ENCODE measurements around the gene CTNNA2. TPM values are rescaled to one million over a fixed set of nuclear protein-coding genes. Genes with fewer than 3 reads are reported as not detected.

Gene CTNNA2
- total RNA-seq, 1 experiment from 2014 or later, result 5.5 TPM

DNA sequence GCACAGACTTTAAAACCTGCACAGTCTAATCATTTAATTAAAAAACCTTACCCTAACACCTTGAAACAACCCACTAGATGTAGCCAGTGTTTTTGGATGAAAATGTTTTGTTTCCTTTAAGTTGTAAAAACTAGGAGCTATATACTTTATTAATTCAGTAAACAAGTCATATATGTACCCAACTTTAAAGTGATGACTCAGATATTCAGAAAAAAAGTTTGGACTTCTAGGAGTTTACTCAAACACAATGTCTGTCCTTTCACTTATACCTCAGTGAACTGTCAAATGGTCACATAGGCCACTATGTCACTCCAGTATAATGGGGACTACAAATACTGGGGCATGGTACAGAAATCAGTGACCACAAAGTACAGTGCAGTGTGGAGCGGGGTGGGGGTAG lies 431.4 kb downstream of the CTNNA2 start:
- TF ChIP-seq, protein P1, sequence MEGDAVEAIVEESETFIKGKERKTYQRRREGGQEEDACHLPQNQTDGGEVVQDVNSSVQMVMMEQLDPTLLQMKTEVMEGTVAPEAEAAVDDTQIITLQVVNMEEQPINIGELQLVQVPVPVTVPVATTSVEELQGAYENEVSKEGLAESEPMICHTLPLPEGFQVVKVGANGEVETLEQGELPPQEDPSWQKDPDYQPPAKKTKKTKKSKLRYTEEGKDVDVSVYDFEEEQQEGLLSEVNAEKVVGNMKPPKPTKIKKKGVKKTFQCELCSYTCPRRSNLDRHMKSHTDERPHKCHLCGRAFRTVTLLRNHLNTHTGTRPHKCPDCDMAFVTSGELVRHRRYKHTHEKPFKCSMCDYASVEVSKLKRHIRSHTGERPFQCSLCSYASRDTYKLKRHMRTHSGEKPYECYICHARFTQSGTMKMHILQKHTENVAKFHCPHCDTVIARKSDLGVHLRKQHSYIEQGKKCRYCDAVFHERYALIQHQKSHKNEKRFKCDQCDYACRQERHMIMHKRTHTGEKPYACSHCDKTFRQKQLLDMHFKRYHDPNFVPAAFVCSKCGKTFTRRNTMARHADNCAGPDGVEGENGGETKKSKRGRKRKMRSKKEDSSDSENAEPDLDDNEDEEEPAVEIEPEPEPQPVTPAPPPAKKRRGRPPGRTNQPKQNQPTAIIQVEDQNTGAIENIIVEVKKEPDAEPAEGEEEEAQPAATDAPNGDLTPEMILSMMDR (conservative IDR thresholded peaks at IDR 0.05), result no peak
- Histone ChIP-seq H3K9me3 (ENCODE audit: control insufficient read depth, low read depth, low read length) (no peaks in the 10 kb centered on the region), H2BK5ac (ENCODE audit: insufficient read length, low read length) (no peak overlapping the region), H3K27ac (ENCODE audit: insufficient read length, low read depth, low read length) (no peak overlapping the region), H2AFZ (ENCODE audit: low read length) (no peak overlapping the region), H3K18ac (ENCODE audit: insufficient read length, low read depth, low read length) (no peak overlapping the region), H2BK15ac (ENCODE audit: low read depth, low read length) (no peak overlapping the region), H4K5ac (ENCODE audit: insufficient read length, low read depth, low read length) (no peak overlapping the region), H4K20me1 (ENCODE audit: control insufficient read depth, insufficient read depth, insufficient read length) (no peaks in the 10 kb centered on the region), H4K8ac (replicated peaks; ENCODE audit: insufficient read length, low read depth, low read length) (no peak overlapping the region), H3T11ph (ENCODE audit: low read length) (no peak overlapping the region), H3K4ac (ENCODE audit: low read depth, low read length) (no peak overlapping the region), H3K4me2 (ENCODE audit: insufficient read depth, insufficient read length, low read length) (no peak overlapping the region), H4K91ac (ENCODE audit: insufficient read length, low read depth, low read length) (no peak overlapping the region), H2BK12ac (ENCODE audit: insufficient read length, low read depth, low read length) (no peak overlapping the region), H3K9ac (ENCODE audit: extremely low read depth, insufficient read length, low read length) (no peak overlapping the region), H3K27me3 (ENCODE audit: insufficient read depth, low read length) (no peaks in the 10 kb centered on the region), H3K23me2 (ENCODE audit: insufficient read length, low read depth, low read length, poor library complexity, severe bottlenecking) (no peaks in the 10 kb centered on the region), H3K4me1 (ENCODE audit: insufficient read depth, low read length) (no peaks in the 10 kb centered on the region; the same call in 1 of the 2 replicates), H2BK20ac (ENCODE audit: low read depth, low read length, poor library complexity, severe bottlenecking) (no peak overlapping the region), H3K23ac (ENCODE audit: insufficient read length, low read depth, low read length) (no peak overlapping the region), H3K79me2 (ENCODE audit: insufficient read depth, low read length) (no peaks in the 10 kb centered on the region), H2BK120ac (ENCODE audit: low read depth, low read length, poor library complexity, severe bottlenecking) (no peak overlapping the region), H3K56ac (ENCODE audit: insufficient read length, low read depth, low read length) (no peak overlapping the region), H2AK5ac (ENCODE audit: insufficient read length, low read length) (no peak overlapping the region), H3K79me1 (ENCODE audit: insufficient read depth, low read depth, low read length, poor library complexity, severe bottlenecking) (no peaks in the 10 kb centered on the region), H3K14ac (ENCODE audit: insufficient read depth, low read length) (no peak overlapping the region)
- H3K4me1 Mint-ChIP-seq, result peaks cover 7 to 8% of the 10 kb centered on the region in 2 experiments; a peak in 3 of 4 replicates
- no peak overlapping the region for H3K27ac Mint-ChIP-seq
- WGBS (ENCODE audit: extremely low coverage, insufficient read length, low lambda C conversion rate), result no CpG with 5 or more reads among the region's 1 CpG
- H3K27me3 Mint-ChIP-seq (ENCODE audit: low read depth), result no peaks in the 10 kb centered on the region
- H3K36me3 Mint-ChIP-seq (ENCODE audit: insufficient read depth in 1 of 3, low read depth in 3 of 3), result no peaks in the 10 kb centered on the region
- H3K4me3 Mint-ChIP-seq, result no peak overlapping the region
- DNase-seq, result no peak
- no peaks in the 10 kb centered on the region for H3K9me3 Mint-ChIP-seq

Data from H9 (cell line).